ENCODE results near the gene ZNF487. TPM values are rescaled to one million over a fixed set of nuclear protein-coding genes. Genes with fewer than 3 reads are reported as not detected.

Gene ZNF487
- total RNA-seq, 1 donor from 2014 or later: 2.0 TPM

GRCh38 chr10:43417950-43418768 is 18.8 kb upstream of the ZNF487 start:
- Mint-ChIP-seq H3K9me3 (peaks cover 23% of the 10 kb centered on the region), H3K4me3 (no peak overlapping the region), H3K4me1 (no peaks in the 10 kb centered on the region), H3K36me3 (no peaks in the 10 kb centered on the region), H3K27ac (peak overlapping the region; percentile 33), H3K27me3 (ENCODE audit: insufficient read depth, low read depth) (peaks cover 9% of the 10 kb centered on the region)
- H3K27ac ChIP-seq: no peak overlapping the region
- H3K9me3 ChIP-seq (ENCODE audit: low read depth): no peaks in the 10 kb centered on the region
- H2AFZ ChIP-seq (replicated peaks): no peak overlapping the region
- DNase-seq (ENCODE audit: low spot score): no peak
- no peak overlapping the region for H3K4me3 ChIP-seq
- no peak overlapping the region for H3K4me2 ChIP-seq
- no peaks in the 10 kb centered on the region for H3K79me2 ChIP-seq (ENCODE audit: low read depth)
- no peaks in the 10 kb centered on the region for H3K36me3 ChIP-seq
- no peaks in the 10 kb centered on the region for H3K4me1 ChIP-seq
- TF ChIP-seq EZH2phosphoT487 (IDR thresholded peaks at IDR 0.05) (no peak), EZH2 (IDR thresholded peaks at IDR 0.05) (no peak), CTCF (IDR thresholded peaks at IDR 0.05) (no peak)
- no peaks in the 10 kb centered on the region for H4K20me1 ChIP-seq (ENCODE audit: low read depth)
- H3F3A ChIP-seq (ENCODE audit: low read depth): peaks cover 23% of the 10 kb centered on the region
- peaks cover 8% of the 10 kb centered on the region for H3K27me3 ChIP-seq
- H3K9ac ChIP-seq: no peak overlapping the region

GRCh38 chr10:43419997-43420368 is 16.9 kb upstream of the ZNF487 start:
- H3K4me1 Mint-ChIP-seq: no peaks in the 10 kb centered on the region
- H3K27me3 Mint-ChIP-seq (ENCODE audit: insufficient read depth, low read depth): peaks cover 11% of the 10 kb centered on the region
- peaks cover 27% of the 10 kb centered on the region for H3K9me3 Mint-ChIP-seq
- H3K4me3 Mint-ChIP-seq: no peak overlapping the region
- H2AFZ ChIP-seq (replicated peaks): peak overlapping the region; percentile 93
- TF ChIP-seq CTCF (IDR thresholded peaks at IDR 0.05): no peak
- no peak for TF ChIP-seq EZH2phosphoT487 (IDR thresholded peaks at IDR 0.05)
- no peak for TF ChIP-seq EZH2 (IDR thresholded peaks at IDR 0.05)
- no peaks in the 10 kb centered on the region for H3K36me3 Mint-ChIP-seq
- H3K79me2 ChIP-seq (ENCODE audit: low read depth): no peaks in the 10 kb centered on the region
- no peak for DNase-seq (ENCODE audit: low spot score)
- no peak overlapping the region for H3K27ac Mint-ChIP-seq
- H3K27ac ChIP-seq: no peak overlapping the region
- no peaks in the 10 kb centered on the region for H3K9me3 ChIP-seq (ENCODE audit: low read depth)
- peak overlapping the region; percentile 59 for H3K4me2 ChIP-seq
- no peak overlapping the region for H3K9ac ChIP-seq
- H4K20me1 ChIP-seq (ENCODE audit: low read depth): no peaks in the 10 kb centered on the region
- peak overlapping the region; percentile 33 for H3K4me3 ChIP-seq
- H3F3A ChIP-seq (ENCODE audit: low read depth): peaks cover 23% of the 10 kb centered on the region
- H3K4me1 ChIP-seq: no peaks in the 10 kb centered on the region
- peaks cover 8% of the 10 kb centered on the region for H3K27me3 ChIP-seq
- no peaks in the 10 kb centered on the region for H3K36me3 ChIP-seq

- Histone ChIP-seq H3K79me2 (ENCODE audit: low read depth) (no peaks in the 10 kb centered on the region), H4K20me1 (ENCODE audit: low read depth) (no peaks in the 10 kb centered on the region), H3K4me2 (peak overlapping the region; percentile 59), H3K36me3 (no peaks in the 10 kb centered on the region), H3K9ac (no peak overlapping the region), H3K27me3 (peaks cover 8% of the 10 kb centered on the region), H3K27ac (no peak overlapping the region), H3K4me1 (no peaks in the 10 kb centered on the region), H3F3A (ENCODE audit: low read depth) (peaks cover 23% of the 10 kb centered on the region), H3K4me3 (peak overlapping the region; percentile 33), H2AFZ (replicated peaks) (peak overlapping the region; percentile 93), H3K9me3 (ENCODE audit: low read depth) (no peaks in the 10 kb centered on the region)
- peak; percentile 70 for DNase-seq (ENCODE audit: low spot score)
- H3K4me3 Mint-ChIP-seq: peak overlapping the region; percentile 66
- H3K27me3 Mint-ChIP-seq (ENCODE audit: insufficient read depth, low read depth): peaks cover 12% of the 10 kb centered on the region
- H3K27ac Mint-ChIP-seq: no peak overlapping the region
- peaks cover 27% of the 10 kb centered on the region for H3K9me3 Mint-ChIP-seq
- TF ChIP-seq CTCF (IDR thresholded peaks at IDR 0.05): peak; percentile 42
- TF ChIP-seq EZH2phosphoT487 (IDR thresholded peaks at IDR 0.05): no peak
- peak; percentile 46 for TF ChIP-seq EZH2 (IDR thresholded peaks at IDR 0.05)
- H3K36me3 Mint-ChIP-seq: no peaks in the 10 kb centered on the region
- no peaks in the 10 kb centered on the region for H3K4me1 Mint-ChIP-seq
These were observed 16.3 kb upstream of the ZNF487 start for GRCh38 chr10:43420369-43421200.

Measured in neural progenitor cell (in vitro differentiated cells).